A172 (cell line): ENCODE results near the gene EVX2. TPM values are rescaled to one million over a fixed set of nuclear protein-coding genes. Genes with fewer than 3 reads are reported as not detected.

Experiments used
- DNase-seq: peaks from one replicate; pipeline ENCODE4 v3.0.0-alpha.2; 2015; ENCODE audit warnings: low spot score
- total RNA-seq: library from RNA; depleted of rRNA; stranded (reverse); fragments of >200 nt; shearing (Covaris generic); gene quantifications from 2 replicates; pipeline ENCODE4 v1.2.3, GENCODE V29; 2014

The EVX2 gene
- total RNA-seq, 1 experiment from 2014 or later, result not detected

GRCh38 chr2:176096243-176096985 is 12.7 kb upstream of the EVX2 start:
- peak; percentile 49 for DNase-seq

- no peak for DNase-seq
Measured at GRCh38 chr2:176095421-176095820, 11.7 kb upstream of the EVX2 start.

- no peak for DNase-seq
Measured at GRCh38 chr2:176094349-176094748, 10.6 kb upstream of the EVX2 start.

- no peak for DNase-seq
Measured at GRCh38 chr2:176093898-176094249, 10.1 kb upstream of the EVX2 start.

- no peak for DNase-seq
Measured at GRCh38 chr2:176093145-176093897, 9.6 kb upstream of the EVX2 start.

GRCh38 chr2:176092270-176093144 is 8.7 kb upstream of the EVX2 start, which contains the start of gene HOXD13:
HOXD13 (plus strand) TSS chr2:176092721; CDS start chr2:176092891, 170 bp downstream.
- DNase-seq, result no peak

GRCh38 chr2:176091329-176092258 is 7.8 kb upstream of the EVX2 start:
- DNase-seq, result no peak

- no peak for DNase-seq
Measured at GRCh38 chr2:176090862-176091261, 7.1 kb upstream of the EVX2 start.

- DNase-seq, result no peak
Measured at GRCh38 chr2:176089843-176090395, 6.2 kb upstream of the EVX2 start.

GRCh38 chr2:176088937-176089842 is 5.4 kb upstream of the EVX2 start:
- DNase-seq, result no peak

GRCh38 chr2:176088048-176088936 is 4.5 kb upstream of the EVX2 start:
- DNase-seq, result no peak

GRCh38 chr2:176087330-176088047 is 3.7 kb upstream of the EVX2 start:
- no peak for DNase-seq

GRCh38 chr2:176085861-176086771 is 2.4 kb upstream of the EVX2 start:
- no peak for DNase-seq

- DNase-seq, result no peak
Measured at GRCh38 chr2:176085120-176085788, 1.5 kb upstream of the EVX2 start.

GRCh38 chr2:176084611-176085119 is 903 bp upstream of the EVX2 start:
- DNase-seq, result no peak
